ENCODE results near the gene RBM33.

DNA sequence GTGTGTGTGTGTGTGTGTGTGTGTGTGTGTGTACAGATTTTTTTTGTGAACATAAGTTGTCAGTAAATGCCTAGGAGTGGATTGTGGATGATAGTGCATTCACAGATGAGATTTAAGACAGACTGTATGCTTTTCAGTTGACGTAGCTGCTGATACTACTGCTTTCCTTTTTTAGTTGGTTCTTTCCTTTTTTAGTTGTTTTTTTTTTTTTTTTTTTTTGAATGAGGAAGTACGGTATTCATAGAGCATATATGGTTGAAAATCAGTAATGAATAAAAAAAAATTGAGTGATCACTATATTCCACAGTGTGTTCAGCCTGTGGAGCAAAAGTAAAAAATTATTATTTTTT is 80.5 kb downstream of the RBM33 start:
- TF ChIP-seq MAX (IDR thresholded peaks at IDR 0.05; ENCODE audit: low read depth, low read length) = no peak
- TF ChIP-seq CBFB (IDR thresholded peaks at IDR 0.05; ENCODE audit: low read depth) = no peak
- TF ChIP-seq, protein P1, sequence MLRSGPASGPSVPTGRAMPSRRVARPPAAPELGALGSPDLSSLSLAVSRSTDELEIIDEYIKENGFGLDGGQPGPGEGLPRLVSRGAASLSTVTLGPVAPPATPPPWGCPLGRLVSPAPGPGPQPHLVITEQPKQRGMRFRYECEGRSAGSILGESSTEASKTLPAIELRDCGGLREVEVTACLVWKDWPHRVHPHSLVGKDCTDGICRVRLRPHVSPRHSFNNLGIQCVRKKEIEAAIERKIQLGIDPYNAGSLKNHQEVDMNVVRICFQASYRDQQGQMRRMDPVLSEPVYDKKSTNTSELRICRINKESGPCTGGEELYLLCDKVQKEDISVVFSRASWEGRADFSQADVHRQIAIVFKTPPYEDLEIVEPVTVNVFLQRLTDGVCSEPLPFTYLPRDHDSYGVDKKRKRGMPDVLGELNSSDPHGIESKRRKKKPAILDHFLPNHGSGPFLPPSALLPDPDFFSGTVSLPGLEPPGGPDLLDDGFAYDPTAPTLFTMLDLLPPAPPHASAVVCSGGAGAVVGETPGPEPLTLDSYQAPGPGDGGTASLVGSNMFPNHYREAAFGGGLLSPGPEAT (IDR thresholded peaks at IDR 0.05; ENCODE audit: low read depth) = no peak
- TF ChIP-seq FOXM1 (IDR thresholded peaks at IDR 0.05; ENCODE audit: low read depth, low read length) = no peak
- no peak for TF ChIP-seq CTCF (IDR thresholded peaks at IDR 0.05 in 2 of 3, conservative IDR thresholded peaks at IDR 0.05 in 1 of 3; ENCODE audit: control insufficient read depth in 2 of 3, extremely low read depth in 1 of 3, insufficient read depth in 1 of 3, low read depth in 3 of 3, low read length in 3 of 3)
- no peak for TF ChIP-seq TCF12 (IDR thresholded peaks at IDR 0.05; ENCODE audit: low read depth, low read length)
- TF ChIP-seq CREB1 (IDR thresholded peaks at IDR 0.05; ENCODE audit: low read depth) = no peak
- no peak for TF ChIP-seq POLR2A (IDR thresholded peaks at IDR 0.05; ENCODE audit: low read depth, low read length)
- no peak for TF ChIP-seq EP300 (IDR thresholded peaks at IDR 0.05; ENCODE audit: borderline replicate concordance in 1 of 2, control insufficient read depth in 1 of 2, low read depth in 2 of 2, low read length in 2 of 2)
- no peak for TF ChIP-seq ATF7 (IDR thresholded peaks at IDR 0.05; ENCODE audit: low read depth)
